Activated CD4-positive, alpha-beta T cell treated with anti-CD3 and anti-CD28 coated beads, Interleukin-2, Interleukin-6, amounts not matched to agents 100 ng/mL and 50 ng/mL, durations not matched to agents 16 hours and 8 hours (primary cell): ENCODE data around the gene BAG1.

Experiments
- DNase-seq: peaks from one replicate; pipeline ENCODE4 v3.0.0-alpha.2; 2020

The BAG1 gene

DNA sequence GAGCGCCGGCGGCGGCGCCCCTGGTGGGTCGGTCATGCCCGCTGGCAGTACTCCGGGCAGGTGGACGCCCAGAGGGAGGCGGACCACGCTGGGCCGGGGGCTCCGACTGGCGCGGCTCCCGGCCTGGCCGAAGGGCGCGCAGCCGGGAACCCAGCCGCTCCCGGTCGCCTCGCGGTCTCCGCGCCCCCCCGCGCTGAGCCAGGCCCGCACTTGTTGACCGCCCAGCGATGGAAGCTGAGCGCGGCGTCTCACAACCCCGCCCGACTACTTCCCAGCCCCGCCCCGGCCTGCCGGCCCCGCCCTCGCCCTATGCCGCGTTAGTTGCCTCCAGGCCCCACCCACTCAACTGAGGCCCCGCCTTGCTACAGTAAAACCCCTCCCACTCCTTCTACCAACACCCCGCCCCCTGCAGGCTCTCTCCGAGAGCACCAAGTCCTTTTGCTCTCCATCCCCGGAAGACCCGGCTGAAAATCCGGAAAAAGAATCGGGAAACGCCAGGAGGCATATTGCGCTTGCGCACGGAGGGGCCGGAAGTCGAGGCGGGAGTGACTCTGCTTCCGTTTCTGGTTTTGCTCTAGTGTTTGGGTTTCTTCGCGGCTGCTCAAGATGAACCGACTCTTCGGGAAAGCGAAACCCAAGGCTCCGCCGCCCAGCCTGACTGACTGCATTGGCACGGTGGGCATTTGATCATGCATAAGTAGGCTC lies at the start of gene BAG1, which contains the start of gene CHMP5:
BAG1 (minus strand) TSS at position 236 of the 705 bp plus-strand sequence.
CHMP5 (plus strand) TSS at position 577 of the 705 bp plus-strand sequence; CDS start at position 607, 30 bp downstream.
- DNase-seq, result peak; percentile 100

- DNase-seq, result peak; percentile 51
These were observed 47.4 kb upstream of the BAG1 start for GRCh38 chr9:33311953-33312352.

GRCh38 chr9:33310748-33311147 lies 46.2 kb upstream of the BAG1 start:
- DNase-seq, result no peak

- DNase-seq, result no peak
These were observed 45.4 kb upstream of the BAG1 start for GRCh38 chr9:33309903-33310302.

GRCh38 chr9:33307067-33307466 lies 42.6 kb upstream of the BAG1 start:
- DNase-seq, result no peak

GRCh38 chr9:33306037-33306436 lies 41.5 kb upstream of the BAG1 start:
- peak; percentile 80 for DNase-seq

DNA sequence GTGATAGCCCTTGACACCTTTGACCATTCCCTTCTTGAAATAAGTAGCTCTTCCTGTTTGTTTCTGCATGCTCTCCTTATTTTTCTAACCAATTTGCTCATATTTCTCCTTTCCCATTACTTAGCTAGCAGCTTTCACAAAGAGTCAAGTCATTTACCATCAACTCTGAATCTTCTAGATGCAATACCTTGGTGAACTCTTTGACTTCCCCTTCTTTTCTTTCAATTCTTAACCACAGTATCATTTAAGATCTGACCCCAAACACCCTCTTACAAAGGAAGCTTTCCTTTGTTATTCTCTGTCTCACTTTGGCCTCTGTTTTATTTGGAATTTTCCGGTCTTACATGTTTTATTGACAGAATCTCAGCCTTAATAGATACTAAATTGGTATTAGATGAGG lies 39.9 kb upstream of the BAG1 start:
- no peak for DNase-seq

DNA sequence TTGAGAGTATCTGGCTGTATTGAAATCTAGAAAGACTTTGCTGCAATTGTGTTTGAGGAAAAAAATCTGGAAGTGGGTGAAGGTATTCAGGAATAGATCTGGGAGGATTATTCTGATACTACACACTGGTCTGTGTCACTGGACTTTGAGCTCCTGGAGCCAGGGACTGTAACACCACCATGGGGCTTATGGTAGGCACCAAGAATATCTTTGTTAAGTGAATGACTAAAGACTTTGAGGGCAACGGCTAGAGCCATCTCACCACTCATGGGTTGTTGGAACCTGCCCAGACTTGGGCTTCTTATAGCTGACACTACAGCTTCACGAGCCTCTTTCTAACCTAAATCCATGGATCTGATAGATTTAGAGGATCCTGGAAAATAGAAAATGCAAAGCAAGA lies 36.0 kb upstream of the BAG1 start:
- no peak for DNase-seq

DNA sequence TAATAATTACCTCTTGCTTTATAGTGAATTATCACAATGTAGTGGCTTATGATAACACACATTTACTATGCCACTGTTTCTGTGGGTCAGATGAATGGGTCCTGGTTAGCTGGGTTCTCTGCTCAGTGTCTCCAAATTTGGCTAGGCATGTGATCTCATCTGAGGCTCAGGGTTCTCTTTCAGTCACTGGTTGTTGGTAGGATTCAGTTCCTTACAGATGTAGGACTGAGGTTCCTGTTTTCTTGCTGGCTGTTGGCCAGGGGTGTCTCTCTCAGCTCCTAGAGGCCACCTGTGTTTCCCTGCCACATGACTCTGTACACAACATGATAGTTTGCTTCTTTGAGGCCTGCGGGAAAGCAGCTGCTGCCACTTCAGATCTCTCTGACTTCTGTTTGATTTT lies 32.9 kb upstream of the BAG1 start:
- DNase-seq, result no peak

- DNase-seq, result peak; percentile 59
These were observed 31.1 kb upstream of the BAG1 start for GRCh38 chr9:33295571-33295970.

- DNase-seq, result no peak
These were observed 30.3 kb upstream of the BAG1 start for GRCh38 chr9:33294670-33295432.

GRCh38 chr9:33293782-33294181 lies 29.3 kb upstream of the BAG1 start:
- no peak for DNase-seq

- peak; percentile 57 for DNase-seq
These were observed 27.4 kb upstream of the BAG1 start for GRCh38 chr9:33291901-33292300.

- no peak for DNase-seq
These were observed 26.5 kb upstream of the BAG1 start for GRCh38 chr9:33291031-33291397.

GRCh38 chr9:33290247-33291030 lies 25.9 kb upstream of the BAG1 start, which contains the start of gene NFX1:
Gene NFX1, plus strand, starts transcription at chr9:33290516. Its CDS starts 57 bp downstream, at chr9:33290573.
- DNase-seq, result peak; percentile 99

GRCh38 chr9:33289936-33290246 lies 25.4 kb upstream of the BAG1 start:
- DNase-seq, result no peak

DNA sequence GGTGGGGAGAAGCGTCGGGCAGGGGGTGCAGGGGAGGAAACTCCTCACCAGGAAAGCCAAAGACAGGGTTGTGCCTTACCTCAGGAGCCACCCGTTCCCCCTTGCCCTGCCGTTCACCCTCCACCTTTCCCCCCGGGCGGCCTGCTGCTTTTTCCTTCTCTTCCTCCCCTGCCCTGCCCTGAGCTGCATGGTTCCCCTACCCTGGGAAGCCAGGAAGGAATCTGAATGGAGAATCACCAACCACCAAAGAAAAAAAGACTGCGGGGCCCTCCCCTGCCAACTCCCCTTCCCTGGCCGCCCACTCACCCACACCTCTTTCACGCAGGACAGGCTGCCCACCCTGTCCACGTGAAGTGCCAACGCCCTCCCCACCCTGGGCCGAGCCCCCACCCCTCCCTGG lies 25.0 kb upstream of the BAG1 start:
- no peak for DNase-seq

DNA sequence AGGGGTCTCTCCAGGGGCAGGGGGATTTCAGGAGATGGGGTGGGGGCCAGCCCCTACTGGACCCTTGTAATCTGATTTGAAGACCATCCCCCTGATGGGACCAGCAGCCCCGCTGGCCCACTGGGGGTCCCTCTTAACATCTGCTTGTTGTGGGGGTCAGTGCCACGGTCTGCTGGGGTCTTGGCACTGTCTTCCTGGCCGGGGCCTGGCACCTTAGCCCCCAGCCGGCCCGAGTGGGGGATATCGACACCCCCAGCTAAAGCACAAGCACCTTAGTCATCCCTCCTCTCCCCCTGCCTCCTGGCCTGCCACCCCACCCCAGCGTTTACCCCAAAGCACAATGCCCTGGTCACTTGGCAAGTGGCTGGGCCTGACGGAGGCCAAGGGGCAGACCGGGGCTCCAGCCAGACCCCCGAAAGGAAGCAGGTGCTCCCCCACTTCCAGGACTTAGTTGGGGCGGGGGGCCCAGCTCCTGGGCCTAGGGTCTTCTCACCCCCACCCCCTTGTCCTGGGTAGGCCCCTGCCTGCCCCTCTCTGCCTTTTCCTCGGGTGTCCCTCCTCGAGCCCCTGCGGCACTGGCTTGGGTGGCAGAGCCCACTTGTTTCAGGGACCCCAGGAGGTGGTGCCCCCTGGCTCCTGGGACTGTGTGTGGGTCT lies 24.4 kb upstream of the BAG1 start:
- no peak for DNase-seq

DNA sequence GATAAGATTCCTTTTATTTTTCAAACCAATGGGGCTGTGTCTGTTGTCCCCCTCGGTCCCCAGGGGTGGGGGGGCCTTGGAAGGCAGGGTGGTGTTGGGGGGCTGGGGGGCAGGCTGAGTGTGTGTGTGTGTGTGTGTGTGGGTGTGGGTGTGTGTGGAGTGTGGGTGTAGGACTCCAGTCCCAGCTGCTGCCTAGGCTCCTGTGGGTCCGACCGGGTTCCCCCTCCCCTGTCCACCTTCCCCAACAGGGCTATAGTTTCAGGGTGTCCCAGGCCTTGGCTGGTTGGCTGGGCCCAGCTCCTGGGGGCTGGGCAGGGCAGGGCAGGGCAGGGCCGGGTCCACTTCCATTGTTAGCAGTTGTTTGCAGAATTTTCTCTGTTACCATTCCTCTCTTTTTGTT lies 23.7 kb upstream of the BAG1 start:
- no peak for DNase-seq

- peak; percentile 79 for DNase-seq
These were observed 22.6 kb upstream of the BAG1 start for GRCh38 chr9:33287087-33287490.

- DNase-seq, result no peak
These were observed 21.0 kb upstream of the BAG1 start for GRCh38 chr9:33285502-33285901.

GRCh38 chr9:33277484-33277883 lies 13.0 kb upstream of the BAG1 start:
- no peak for DNase-seq

- DNase-seq, result no peak
These were observed 9.4 kb upstream of the BAG1 start for GRCh38 chr9:33273972-33274328.
